WTC11 (cell line): ENCODE measurements around the gene PPIG. TPM values are rescaled to one million over a fixed set of nuclear protein-coding genes. Genes with fewer than 3 reads are reported as not detected.
A peak's percentile ranks its signal among the peaks of the same experiment; 100 is the strongest.
"Not testable (repeated sequence)": the region's sequence is repeated elsewhere in the genome, so short reads cannot be mapped to it uniquely, and the experiment has no call there.

ENCODE experiments used
- ATAC-seq: fragments of 200-7000 bp; cut with Tn5 transposase; 2 replicates; pipeline ENCODE4 v1.10.0; 2021; ENCODE audit warnings: mild to moderate bottlenecking, moderate library complexity
- CTCF ChIA-PET: fragments of 300-600 bp; sonication (Branson Sonifier 250); formaldehyde crosslinking; loops from one replicate; lab custom pipeline; 2021; ENCODE audit warnings: antibody characterized with exemption; lab: Charles Lee
- POLR2A ChIA-PET: fragments of 350-600 bp; sonication (Branson Sonifier 250); formaldehyde crosslinking; loops from one replicate; lab custom pipeline; 2021; ENCODE audit warnings: antibody characterized with exemption; lab: Charles Lee
- DNase-seq: peaks from one replicate; pipeline ENCODE4 v3.0.0; 2021; ENCODE audit warnings: low spot score
- H3K27ac Mint-ChIP-seq: 2 replicates; pipeline ENCODE4 v1.8.0; 2021; ENCODE audit warnings: mixed read lengths
- H3K27me3 Mint-ChIP-seq: 2 replicates; pipeline ENCODE4 v1.8.0; 2021; ENCODE audit warnings: low read depth, mild to moderate bottlenecking, moderate library complexity, mixed read lengths
- H3K36me3 Mint-ChIP-seq: 2 replicates; pipeline ENCODE4 v1.8.0; 2021; ENCODE audit warnings: mixed read lengths
- H3K4me1 Mint-ChIP-seq: 2 replicates; pipeline ENCODE4 v1.8.0; 2022; ENCODE audit warnings: mixed read lengths
- H3K4me3 Mint-ChIP-seq: 2 replicates; pipeline ENCODE4 v1.8.0; 2021; ENCODE audit warnings: mild to moderate bottlenecking, moderate library complexity, mixed read lengths
- H3K9me3 Mint-ChIP-seq: 2 replicates; pipeline ENCODE4 v1.8.0; 2021; ENCODE audit warnings: mixed read lengths
- FOXK1 ChIP-seq: sonication (generic); formaldehyde crosslinking; IDR thresholded peaks from 2 replicates; pipeline ENCODE4 v1.8.0; 2022; ENCODE audit warnings: mild to moderate bottlenecking, moderate library complexity, missing genetic modification reagents
- FOXP1 ChIP-seq: sonication (generic); formaldehyde crosslinking; IDR thresholded peaks from 2 replicates; pipeline ENCODE4 v1.8.0; 2022; ENCODE audit warnings: missing genetic modification reagents, mild to moderate bottlenecking, moderate library complexity, borderline replicate concordance
- JAZF1 ChIP-seq: fragments of 250-450 bp; sonication (Bioruptor Pico); IDR thresholded peaks from 2 replicates; pipeline ENCODE4 v1.9.0; 2021; ENCODE audit warnings: moderate library complexity, mild to moderate bottlenecking, inconsistent platforms
- JUN ChIP-seq: sonication (generic); formaldehyde crosslinking; IDR thresholded peaks from 2 replicates; pipeline ENCODE4 v1.8.0; 2023; ENCODE audit warnings: mild to moderate bottlenecking, missing genetic modification reagents
- MXD4 ChIP-seq: fragments of 250-450 bp; sonication (Bioruptor Pico); IDR thresholded peaks from 2 replicates; pipeline ENCODE4 v1.8.0; 2021; ENCODE audit warnings: mild to moderate bottlenecking, moderate library complexity, borderline replicate concordance
- ZNF138 ChIP-seq: sonication (generic); formaldehyde crosslinking; conservative IDR thresholded peaks from 2 replicates; pipeline ENCODE4 v1.8.1; 2022; ENCODE audit warnings: mild to moderate bottlenecking, moderate library complexity, missing genetic modification reagents
- ZNF396 ChIP-seq: fragments of 250-450 bp; sonication (Bioruptor Pico); IDR thresholded peaks from 2 replicates; pipeline ENCODE4 v1.8.0; 2021; ENCODE audit warnings: mild to moderate bottlenecking, moderate library complexity, borderline replicate concordance
- total RNA-seq: library from RNA; stranded (reverse); gene quantifications from 3 replicates; pipeline ENCODE4 v1.2.3, GENCODE V29; 2021
- TF ChIP-seq, protein P1 (sequence below): sonication (generic); formaldehyde crosslinking; IDR thresholded peaks from 2 replicates; pipeline ENCODE4 v1.8.0; 2022; ENCODE audit warnings: missing genetic modification reagents
- TF ChIP-seq, protein P2 (sequence below): sonication (generic); formaldehyde crosslinking; IDR thresholded peaks from 2 replicates; pipeline ENCODE4 v1.8.1; 2023; ENCODE audit warnings: mild to moderate bottlenecking, missing genetic modification reagents
- TF ChIP-seq, protein P3 (sequence below): sonication (generic); formaldehyde crosslinking; IDR thresholded peaks from 2 replicates; pipeline ENCODE4 v1.8.0; 2022; ENCODE audit warnings: mild to moderate bottlenecking, missing genetic modification reagents
- TF ChIP-seq, protein P4 (sequence below): fragments of 250-450 bp; sonication (Bioruptor Pico); conservative IDR thresholded peaks from 2 replicates; pipeline ENCODE4 v1.9.0; 2021; ENCODE audit warnings: mild to moderate bottlenecking
- TF ChIP-seq, protein P5 (sequence below): fragments of 200-600 bp; IDR thresholded peaks from 2 replicates; pipeline ENCODE4 v1.8.0; 2022; ENCODE audit warnings: antibody characterized with exemption
- TF ChIP-seq, protein P6 (sequence below): fragments of 250-450 bp; sonication (Bioruptor Pico); IDR thresholded peaks from 2 replicates; pipeline ENCODE4 v1.9.0; 2021; ENCODE audit warnings: mild to moderate bottlenecking
- TF ChIP-seq, protein P7 (sequence below): sonication (generic); formaldehyde crosslinking; IDR thresholded peaks from 2 replicates; pipeline ENCODE4 v1.8.1; 2022; ENCODE audit warnings: low read depth, mild to moderate bottlenecking, moderate library complexity, missing genetic modification reagents, borderline replicate concordance

PPIG gene
- total RNA-seq, 1 experiment from 2014 or later = 77.7 TPM

DNA sequence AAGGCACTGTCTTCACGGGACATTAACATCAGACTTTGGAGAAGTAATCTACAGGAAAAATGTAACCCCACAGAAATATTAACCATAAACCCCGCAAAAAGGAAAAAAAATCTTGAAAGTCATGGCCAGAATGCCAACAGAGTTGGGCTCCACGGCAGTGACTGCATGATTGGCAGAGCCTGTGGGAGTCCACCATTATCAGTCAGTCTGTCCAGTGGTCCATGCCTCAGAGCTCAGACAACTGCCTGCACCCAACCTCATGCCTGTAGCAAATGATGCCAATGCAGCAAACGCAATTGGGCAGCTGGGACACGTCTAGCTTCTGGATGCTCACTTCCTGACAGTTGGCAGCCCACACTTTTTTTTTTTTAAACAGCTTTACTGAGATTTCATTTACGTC lies 5.1 kb upstream of the PPIG start (continued):
- TF ChIP-seq, protein P1, sequence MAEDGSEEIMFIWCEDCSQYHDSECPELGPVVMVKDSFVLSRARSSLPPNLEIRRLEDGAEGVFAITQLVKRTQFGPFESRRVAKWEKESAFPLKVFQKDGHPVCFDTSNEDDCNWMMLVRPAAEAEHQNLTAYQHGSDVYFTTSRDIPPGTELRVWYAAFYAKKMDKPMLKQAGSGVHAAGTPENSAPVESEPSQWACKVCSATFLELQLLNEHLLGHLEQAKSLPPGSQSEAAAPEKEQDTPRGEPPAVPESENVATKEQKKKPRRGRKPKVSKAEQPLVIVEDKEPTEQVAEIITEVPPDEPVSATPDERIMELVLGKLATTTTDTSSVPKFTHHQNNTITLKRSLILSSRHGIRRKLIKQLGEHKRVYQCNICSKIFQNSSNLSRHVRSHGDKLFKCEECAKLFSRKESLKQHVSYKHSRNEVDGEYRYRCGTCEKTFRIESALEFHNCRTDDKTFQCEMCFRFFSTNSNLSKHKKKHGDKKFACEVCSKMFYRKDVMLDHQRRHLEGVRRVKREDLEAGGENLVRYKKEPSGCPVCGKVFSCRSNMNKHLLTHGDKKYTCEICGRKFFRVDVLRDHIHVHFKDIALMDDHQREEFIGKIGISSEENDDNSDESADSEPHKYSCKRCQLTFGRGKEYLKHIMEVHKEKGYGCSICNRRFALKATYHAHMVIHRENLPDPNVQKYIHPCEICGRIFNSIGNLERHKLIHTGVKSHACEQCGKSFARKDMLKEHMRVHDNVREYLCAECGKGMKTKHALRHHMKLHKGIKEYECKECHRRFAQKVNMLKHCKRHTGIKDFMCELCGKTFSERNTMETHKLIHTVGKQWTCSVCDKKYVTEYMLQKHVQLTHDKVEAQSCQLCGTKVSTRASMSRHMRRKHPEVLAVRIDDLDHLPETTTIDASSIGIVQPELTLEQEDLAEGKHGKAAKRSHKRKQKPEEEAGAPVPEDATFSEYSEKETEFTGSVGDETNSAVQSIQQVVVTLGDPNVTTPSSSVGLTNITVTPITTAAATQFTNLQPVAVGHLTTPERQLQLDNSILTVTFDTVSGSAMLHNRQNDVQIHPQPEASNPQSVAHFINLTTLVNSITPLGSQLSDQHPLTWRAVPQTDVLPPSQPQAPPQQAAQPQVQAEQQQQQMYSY (CRISPR knock-in tag) = no peak
- TF ChIP-seq, protein P2, sequence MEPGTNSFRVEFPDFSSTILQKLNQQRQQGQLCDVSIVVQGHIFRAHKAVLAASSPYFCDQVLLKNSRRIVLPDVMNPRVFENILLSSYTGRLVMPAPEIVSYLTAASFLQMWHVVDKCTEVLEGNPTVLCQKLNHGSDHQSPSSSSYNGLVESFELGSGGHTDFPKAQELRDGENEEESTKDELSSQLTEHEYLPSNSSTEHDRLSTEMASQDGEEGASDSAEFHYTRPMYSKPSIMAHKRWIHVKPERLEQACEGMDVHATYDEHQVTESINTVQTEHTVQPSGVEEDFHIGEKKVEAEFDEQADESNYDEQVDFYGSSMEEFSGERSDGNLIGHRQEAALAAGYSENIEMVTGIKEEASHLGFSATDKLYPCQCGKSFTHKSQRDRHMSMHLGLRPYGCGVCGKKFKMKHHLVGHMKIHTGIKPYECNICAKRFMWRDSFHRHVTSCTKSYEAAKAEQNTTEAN = no peak
- no peak for TF ChIP-seq ZNF396 (CRISPR knock-in tag)
- TF ChIP-seq JAZF1 (CRISPR knock-in tag) = no peak

DNA sequence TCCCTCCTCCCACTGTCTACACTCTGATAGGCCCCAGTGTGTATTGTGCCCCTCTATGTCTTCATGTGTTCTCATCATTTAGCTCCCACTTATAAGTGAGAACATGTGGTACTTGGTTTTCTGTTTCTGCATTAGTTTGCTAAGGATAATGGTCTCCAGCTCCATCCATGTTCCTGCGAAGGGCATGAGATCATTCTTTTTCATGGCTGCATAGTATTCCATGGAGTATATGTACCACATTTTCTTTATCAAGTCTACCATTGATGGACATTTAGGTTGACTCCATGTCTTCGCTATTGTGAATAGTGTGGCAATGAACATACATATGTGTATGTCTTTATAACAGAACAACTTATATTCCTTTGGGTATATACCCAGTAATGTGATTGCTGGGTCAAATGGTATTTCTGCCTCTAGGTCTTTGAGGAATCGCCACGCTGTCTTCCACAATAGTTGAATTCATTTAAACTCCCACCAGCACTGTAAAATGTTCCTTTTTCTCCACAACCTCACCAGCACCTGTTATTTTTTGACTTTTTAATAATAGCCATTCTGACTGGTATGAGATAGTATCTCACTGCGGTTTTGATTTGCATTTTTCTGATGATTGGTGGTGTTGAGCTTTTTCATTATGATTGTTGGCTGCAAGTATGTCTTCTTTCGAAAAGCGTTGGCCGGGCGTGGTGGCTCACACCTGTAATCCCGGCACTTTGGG lies 1.4 kb upstream of the PPIG start:
- H3K36me3 Mint-ChIP-seq, ATAC-seq, POLR2A ChIA-PET, H3K27ac Mint-ChIP-seq, H3K4me3 Mint-ChIP-seq, CTCF ChIA-PET, DNase-seq: not testable (repeated sequence)
- peaks cover 10% of the 10 kb centered on the region for H3K4me1 Mint-ChIP-seq
- peaks cover 16% of the 10 kb centered on the region for H3K27me3 Mint-ChIP-seq
- H3K9me3 Mint-ChIP-seq = peaks cover 17% of the 10 kb centered on the region

DNA sequence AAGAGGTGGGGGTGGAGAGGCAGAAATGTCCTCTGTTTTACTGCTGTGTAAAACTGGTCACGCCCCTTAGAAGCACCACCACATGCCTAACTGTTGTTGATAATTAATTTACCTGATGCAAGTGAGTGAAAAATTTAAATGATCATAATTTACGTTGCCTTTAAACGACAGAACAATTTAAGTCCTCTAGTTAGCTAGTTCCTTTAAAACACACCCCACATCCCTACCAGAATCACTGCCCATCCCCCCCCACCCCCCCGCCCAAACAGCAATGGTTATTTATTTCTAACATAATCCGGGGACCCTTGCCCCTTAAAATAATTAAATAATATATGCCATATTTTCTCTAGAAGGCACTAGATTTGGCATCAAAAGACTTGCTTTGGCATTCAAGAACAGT lies 633 bp upstream of the PPIG start:
- ATAC-seq (no peak), DNase-seq (no peak)
- Mint-ChIP-seq H3K9me3 (peaks cover 17% of the 10 kb centered on the region), H3K36me3 (peaks cover 8% of the 10 kb centered on the region), H3K4me1 (peaks cover 10% of the 10 kb centered on the region), H3K27me3 (peaks cover 11% of the 10 kb centered on the region; the same call in 1 of the 2 replicates), H3K4me3 (peak overlapping the region; percentile 99; the same call in 1 of the 2 replicates), H3K27ac (0 out of 2 replicates have a peak overlapping the region, but pooled peaks have one; percentile 99)
- ChIA-PET POLR2A (no interaction called here), CTCF (no interaction called here)
- TF ChIP-seq JUN (no peak), ZNF138 (no peak), FOXK1 (CRISPR knock-in tag) (no peak), ZNF396 (CRISPR knock-in tag) (no peak), FOXP1 (no peak), MXD4 (CRISPR knock-in tag) (no peak)
- TF ChIP-seq, protein P3, sequence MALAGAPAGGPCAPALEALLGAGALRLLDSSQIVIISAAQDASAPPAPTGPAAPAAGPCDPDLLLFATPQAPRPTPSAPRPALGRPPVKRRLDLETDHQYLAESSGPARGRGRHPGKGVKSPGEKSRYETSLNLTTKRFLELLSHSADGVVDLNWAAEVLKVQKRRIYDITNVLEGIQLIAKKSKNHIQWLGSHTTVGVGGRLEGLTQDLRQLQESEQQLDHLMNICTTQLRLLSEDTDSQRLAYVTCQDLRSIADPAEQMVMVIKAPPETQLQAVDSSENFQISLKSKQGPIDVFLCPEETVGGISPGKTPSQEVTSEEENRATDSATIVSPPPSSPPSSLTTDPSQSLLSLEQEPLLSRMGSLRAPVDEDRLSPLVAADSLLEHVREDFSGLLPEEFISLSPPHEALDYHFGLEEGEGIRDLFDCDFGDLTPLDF (CRISPR knock-in tag) = no peak
- TF ChIP-seq, protein P4, sequence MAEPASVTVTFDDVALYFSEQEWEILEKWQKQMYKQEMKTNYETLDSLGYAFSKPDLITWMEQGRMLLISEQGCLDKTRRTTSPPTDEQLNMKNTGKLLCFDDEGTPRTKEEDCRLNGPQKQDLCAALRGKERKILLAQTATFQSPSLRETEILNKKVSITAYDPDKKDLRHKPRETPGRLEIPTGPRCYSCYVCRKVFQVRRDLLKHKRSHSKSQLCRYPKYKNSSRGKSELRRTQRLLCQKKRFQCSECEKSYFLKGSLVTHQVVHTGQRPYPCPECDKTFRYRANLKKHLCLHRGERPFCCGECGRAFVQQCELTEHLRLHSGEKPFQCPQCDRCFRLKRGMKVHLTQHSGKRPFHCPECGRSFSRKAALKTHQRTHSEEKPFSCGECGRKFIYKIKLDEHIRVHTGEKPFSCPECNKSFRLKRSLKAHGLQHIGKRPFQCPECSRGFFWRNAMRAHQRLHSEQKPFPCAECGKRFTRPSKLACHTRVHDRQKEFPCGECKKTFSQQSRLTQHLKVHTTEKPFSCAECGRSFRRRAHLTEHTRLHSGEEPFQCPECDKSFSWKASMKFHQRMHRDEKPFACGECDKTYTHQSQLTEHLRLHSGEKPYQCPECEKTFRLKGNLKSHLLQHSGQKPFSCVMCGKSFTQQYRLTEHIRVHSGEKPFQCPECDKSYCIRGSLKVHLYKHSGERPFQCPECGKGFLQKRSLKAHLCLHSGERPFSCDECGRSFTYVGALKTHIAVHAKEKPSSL (CRISPR knock-in tag) = no peak
- TF ChIP-seq, protein P5, sequence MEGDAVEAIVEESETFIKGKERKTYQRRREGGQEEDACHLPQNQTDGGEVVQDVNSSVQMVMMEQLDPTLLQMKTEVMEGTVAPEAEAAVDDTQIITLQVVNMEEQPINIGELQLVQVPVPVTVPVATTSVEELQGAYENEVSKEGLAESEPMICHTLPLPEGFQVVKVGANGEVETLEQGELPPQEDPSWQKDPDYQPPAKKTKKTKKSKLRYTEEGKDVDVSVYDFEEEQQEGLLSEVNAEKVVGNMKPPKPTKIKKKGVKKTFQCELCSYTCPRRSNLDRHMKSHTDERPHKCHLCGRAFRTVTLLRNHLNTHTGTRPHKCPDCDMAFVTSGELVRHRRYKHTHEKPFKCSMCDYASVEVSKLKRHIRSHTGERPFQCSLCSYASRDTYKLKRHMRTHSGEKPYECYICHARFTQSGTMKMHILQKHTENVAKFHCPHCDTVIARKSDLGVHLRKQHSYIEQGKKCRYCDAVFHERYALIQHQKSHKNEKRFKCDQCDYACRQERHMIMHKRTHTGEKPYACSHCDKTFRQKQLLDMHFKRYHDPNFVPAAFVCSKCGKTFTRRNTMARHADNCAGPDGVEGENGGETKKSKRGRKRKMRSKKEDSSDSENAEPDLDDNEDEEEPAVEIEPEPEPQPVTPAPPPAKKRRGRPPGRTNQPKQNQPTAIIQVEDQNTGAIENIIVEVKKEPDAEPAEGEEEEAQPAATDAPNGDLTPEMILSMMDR = no peak
- TF ChIP-seq, protein P6, sequence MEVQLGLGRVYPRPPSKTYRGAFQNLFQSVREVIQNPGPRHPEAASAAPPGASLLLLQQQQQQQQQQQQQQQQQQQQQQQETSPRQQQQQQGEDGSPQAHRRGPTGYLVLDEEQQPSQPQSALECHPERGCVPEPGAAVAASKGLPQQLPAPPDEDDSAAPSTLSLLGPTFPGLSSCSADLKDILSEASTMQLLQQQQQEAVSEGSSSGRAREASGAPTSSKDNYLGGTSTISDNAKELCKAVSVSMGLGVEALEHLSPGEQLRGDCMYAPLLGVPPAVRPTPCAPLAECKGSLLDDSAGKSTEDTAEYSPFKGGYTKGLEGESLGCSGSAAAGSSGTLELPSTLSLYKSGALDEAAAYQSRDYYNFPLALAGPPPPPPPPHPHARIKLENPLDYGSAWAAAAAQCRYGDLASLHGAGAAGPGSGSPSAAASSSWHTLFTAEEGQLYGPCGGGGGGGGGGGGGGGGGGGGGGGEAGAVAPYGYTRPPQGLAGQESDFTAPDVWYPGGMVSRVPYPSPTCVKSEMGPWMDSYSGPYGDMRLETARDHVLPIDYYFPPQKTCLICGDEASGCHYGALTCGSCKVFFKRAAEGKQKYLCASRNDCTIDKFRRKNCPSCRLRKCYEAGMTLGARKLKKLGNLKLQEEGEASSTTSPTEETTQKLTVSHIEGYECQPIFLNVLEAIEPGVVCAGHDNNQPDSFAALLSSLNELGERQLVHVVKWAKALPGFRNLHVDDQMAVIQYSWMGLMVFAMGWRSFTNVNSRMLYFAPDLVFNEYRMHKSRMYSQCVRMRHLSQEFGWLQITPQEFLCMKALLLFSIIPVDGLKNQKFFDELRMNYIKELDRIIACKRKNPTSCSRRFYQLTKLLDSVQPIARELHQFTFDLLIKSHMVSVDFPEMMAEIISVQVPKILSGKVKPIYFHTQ (CRISPR knock-in tag) = no peak
- TF ChIP-seq, protein P7, sequence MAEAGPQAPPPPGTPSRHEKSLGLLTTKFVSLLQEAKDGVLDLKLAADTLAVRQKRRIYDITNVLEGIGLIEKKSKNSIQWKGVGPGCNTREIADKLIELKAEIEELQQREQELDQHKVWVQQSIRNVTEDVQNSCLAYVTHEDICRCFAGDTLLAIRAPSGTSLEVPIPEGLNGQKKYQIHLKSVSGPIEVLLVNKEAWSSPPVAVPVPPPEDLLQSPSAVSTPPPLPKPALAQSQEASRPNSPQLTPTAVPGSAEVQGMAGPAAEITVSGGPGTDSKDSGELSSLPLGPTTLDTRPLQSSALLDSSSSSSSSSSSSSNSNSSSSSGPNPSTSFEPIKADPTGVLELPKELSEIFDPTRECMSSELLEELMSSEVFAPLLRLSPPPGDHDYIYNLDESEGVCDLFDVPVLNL = no peak
